ENCODE data around the gene FAM171A1.
"Not testable (repeated sequence)": the region's sequence is repeated elsewhere in the genome, so short reads cannot be mapped to it uniquely, and the experiment has no call there.

Gene FAM171A1

DNA sequence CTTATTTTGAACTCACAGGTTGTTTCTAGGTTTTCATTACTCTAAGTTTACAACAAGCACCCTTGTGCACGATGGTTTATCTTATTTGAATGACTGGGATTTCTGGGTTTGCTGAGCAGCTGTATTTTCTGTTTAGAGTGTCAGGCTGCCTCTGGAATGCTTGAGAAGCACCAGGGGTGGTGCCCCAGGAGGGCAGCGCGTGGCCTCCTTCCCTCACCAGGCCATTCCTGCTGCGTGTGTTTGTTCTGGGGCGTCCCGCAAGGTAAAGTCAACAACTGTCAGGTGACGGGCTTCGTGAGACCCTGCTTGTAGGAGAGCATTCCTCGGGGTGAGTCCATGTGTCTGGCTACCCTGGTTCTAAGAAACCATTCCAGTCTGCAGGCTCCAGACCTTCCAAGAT lies 54.9 kb downstream of the FAM171A1 start:
- no peak for DNase-seq

GRCh38 chr10:15315286-15315685 lies 55.8 kb downstream of the FAM171A1 start:
- no peak for DNase-seq

DNA sequence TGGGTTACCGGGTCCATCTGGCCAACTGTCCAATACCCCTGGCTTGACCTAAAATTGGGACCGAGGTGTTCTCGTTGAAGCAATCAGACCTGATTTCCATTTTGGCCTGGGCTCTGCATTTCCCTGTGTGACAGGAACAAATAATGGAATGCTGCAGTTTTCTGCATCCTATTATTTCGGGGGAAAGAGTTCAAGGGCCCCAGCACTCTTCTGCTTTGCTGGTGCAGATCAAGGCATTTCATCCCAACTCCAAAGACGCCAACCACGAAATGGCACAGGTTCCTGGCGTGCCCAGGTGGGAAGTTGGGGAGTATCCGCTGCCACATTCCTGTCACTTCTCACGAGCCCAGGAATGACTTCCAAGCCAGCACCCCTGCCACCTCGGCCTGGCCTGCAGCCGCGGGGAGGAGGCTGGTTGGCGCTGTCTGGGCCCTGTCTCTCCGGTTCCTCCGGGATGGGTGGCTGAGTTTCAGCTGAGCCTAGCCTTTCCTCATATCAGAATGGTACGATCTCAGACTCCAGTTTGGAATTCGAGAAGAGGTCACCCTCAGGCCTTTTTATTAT lies 56.5 kb downstream of the FAM171A1 start:
- DNase-seq, result no peak

DNA sequence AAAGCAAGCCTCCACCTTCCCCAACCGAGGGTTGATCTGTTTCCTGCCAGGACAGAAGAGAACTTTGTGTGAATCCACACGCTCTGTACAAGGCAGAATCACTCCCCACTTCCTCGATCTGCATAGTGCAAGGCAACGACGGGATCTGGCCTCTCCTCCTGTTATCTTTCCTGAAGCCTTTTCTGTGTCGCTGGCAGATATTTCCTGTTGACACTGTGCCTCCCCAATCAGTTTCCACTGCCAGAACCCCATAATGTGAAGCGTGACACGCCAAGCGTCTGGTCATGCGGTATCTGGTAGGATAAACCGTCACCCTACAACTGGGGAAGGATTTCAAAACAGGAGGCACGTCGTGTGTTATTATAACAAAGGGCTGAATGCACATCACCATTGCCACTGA lies 57.2 kb downstream of the FAM171A1 start:
- no peak for DNase-seq

GRCh38 chr10:15313047-15313446 lies 58.0 kb downstream of the FAM171A1 start:
- DNase-seq, result no peak

DNA sequence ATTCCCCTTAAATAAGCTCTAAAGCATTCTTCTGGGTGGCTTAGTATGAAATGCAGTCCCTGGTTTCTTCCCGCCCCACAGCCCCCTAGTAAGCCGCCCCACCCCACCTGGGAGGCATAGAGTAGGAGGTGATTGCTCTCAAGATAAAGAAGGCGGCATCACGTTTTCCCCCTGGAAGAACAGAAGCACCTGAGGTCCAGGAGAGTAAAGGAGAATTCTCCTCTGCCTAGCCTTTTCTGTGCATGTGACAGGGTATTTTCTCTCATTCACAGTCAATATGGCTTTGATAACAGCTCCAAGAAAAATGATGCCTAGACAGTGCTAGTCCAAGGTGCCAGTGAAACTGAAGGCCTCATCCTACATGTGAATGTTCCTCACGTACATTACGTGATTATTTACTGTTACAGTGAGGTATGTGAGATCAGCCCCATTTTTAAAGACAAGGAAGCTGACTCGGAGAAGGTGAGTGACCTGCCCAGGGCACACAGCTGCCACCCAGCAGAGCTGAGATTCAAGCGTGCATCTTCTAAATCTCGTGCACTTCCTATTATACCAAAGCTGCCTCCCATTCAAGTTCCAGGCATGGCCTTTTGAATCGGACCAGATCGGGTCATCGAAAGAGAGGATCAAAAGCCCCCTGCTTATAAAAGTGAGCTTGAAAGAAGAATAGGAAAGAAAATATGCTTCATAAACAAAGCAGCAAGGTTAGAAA lies 59.4 kb downstream of the FAM171A1 start:
- DNase-seq, result no peak

- no peak for DNase-seq
These were observed 60.1 kb downstream of the FAM171A1 start for GRCh38 chr10:15310776-15311568.

GRCh38 chr10:15309221-15309620 lies 61.9 kb downstream of the FAM171A1 start:
- DNase-seq, result no peak

GRCh38 chr10:15306735-15307280 lies 64.3 kb downstream of the FAM171A1 start:
- no peak for DNase-seq

GRCh38 chr10:15305634-15306033 lies 65.5 kb downstream of the FAM171A1 start:
- DNase-seq, result no peak

GRCh38 chr10:15305161-15305560 lies 65.9 kb downstream of the FAM171A1 start:
- DNase-seq, result no peak

- not testable (repeated sequence) for DNase-seq
These were observed 68.7 kb downstream of the FAM171A1 start for GRCh38 chr10:15302188-15302956.

- no peak for DNase-seq
These were observed 70.4 kb downstream of the FAM171A1 start for GRCh38 chr10:15300697-15301096.

GRCh38 chr10:15300145-15300544 lies 70.9 kb downstream of the FAM171A1 start:
- DNase-seq, result no peak

- DNase-seq, result no peak
These were observed 74.4 kb downstream of the FAM171A1 start for GRCh38 chr10:15296701-15297100.

GRCh38 chr10:15295537-15296325 lies 75.4 kb downstream of the FAM171A1 start:
- no peak for DNase-seq

GRCh38 chr10:15293862-15294842 lies 76.9 kb downstream of the FAM171A1 start:
- DNase-seq, result no peak

DNA sequence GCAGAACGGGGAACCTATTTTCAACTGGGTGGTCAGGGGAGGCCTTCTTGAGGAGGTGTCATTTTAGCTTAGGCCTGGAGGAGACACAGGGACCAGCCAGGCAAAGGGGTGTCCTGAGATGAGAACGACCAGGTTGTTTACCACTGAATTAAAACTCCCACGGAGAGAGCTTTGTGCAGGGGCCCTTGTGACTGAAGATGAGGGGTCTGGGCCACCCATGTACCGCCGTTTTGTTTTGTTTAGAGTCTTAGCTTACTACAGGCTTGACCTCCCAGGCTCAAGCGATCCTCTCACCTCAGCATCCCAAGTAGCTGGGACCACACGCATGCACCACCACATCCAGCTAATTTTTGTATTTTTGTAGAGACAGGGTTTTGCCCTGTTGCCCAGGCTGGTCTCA lies 80.4 kb downstream of the FAM171A1 start:
- DNase-seq, result no peak

GRCh38 chr10:15290150-15290549 lies 80.9 kb downstream of the FAM171A1 start:
- no peak for DNase-seq

- DNase-seq, result no peak
These were observed 90.1 kb downstream of the FAM171A1 start for GRCh38 chr10:15280974-15281373.

- DNase-seq, result no peak
These were observed 90.6 kb downstream of the FAM171A1 start for GRCh38 chr10:15280462-15280861.

Measured in activated T-cell treated with anti-CD3 and anti-CD28 coated beads, Interleukin-2, amount 50 U/mL, for 48 hours (primary cell).